ENCODE data around the gene CETN1. TPM values are rescaled to one million over a fixed set of nuclear protein-coding genes. Genes with fewer than 3 reads are reported as not detected.

The CETN1 gene
- total and polyA plus RNA-seq, 4 donors, result not detected

DNA sequence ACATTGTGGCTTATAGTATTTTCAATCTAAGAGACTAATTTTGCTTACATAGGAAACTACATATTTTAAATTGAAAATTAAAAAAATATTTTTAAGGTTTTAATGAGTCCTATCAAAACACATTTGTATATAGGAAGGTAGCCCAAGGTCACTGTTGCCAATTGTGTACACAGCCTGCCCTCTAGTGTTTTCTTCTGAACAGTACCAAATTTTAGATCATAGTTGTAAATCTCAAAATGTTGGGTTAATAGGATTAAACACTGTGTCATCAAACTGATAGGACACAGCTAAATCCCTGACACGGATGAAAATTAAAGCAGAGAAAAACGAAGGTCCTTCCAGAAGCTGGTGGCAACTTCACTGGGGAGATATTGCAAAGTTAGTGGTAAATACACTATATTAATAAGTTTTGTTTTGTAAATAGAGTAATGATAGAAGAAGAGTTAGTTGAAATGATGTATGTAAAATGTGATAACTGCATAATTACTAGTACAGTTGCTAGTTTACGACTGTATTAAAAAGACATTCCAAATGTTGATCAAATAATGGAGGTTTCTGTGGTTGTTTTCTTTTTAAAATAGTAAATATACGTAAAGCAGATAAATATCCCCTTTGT, 36.3 kb downstream of the CETN1 start:
- H3K4me3 ChIP-seq, result no peak overlapping the region
- 34 to 36% methylated on average over 4 of the region's 4 CpGs for WGBS, 2 donors
- no peaks in the 10 kb centered on the region for H3K9me3 ChIP-seq (ENCODE audit: control insufficient read depth in 4 of 4, insufficient read depth in 3 of 4, low read length in 3 of 4)
- no peaks in the 10 kb centered on the region for H3K36me3 ChIP-seq (ENCODE audit: control insufficient read depth in 4 of 4, insufficient read depth in 4 of 4, low read length in 4 of 4)
- H3K27ac ChIP-seq (ENCODE audit: low read depth in 1 of 2, low read length in 1 of 2), result no peak overlapping the region
- H3K4me1 ChIP-seq (ENCODE audit: control insufficient read depth in 5 of 5, insufficient read depth in 5 of 5, low read length in 5 of 5), result peaks cover 0 to 54% (median 14%) of the 10 kb centered on the region in 5 donors
- TF ChIP-seq, protein P1, sequence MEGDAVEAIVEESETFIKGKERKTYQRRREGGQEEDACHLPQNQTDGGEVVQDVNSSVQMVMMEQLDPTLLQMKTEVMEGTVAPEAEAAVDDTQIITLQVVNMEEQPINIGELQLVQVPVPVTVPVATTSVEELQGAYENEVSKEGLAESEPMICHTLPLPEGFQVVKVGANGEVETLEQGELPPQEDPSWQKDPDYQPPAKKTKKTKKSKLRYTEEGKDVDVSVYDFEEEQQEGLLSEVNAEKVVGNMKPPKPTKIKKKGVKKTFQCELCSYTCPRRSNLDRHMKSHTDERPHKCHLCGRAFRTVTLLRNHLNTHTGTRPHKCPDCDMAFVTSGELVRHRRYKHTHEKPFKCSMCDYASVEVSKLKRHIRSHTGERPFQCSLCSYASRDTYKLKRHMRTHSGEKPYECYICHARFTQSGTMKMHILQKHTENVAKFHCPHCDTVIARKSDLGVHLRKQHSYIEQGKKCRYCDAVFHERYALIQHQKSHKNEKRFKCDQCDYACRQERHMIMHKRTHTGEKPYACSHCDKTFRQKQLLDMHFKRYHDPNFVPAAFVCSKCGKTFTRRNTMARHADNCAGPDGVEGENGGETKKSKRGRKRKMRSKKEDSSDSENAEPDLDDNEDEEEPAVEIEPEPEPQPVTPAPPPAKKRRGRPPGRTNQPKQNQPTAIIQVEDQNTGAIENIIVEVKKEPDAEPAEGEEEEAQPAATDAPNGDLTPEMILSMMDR (IDR thresholded peaks at IDR 0.05; ENCODE audit: control extremely low read depth, extremely low read depth), result peak; percentile 36
- H3K27me3 ChIP-seq (ENCODE audit: control insufficient read depth in 3 of 3, insufficient read depth in 3 of 3, low read length in 2 of 3), result no peaks in the 10 kb centered on the region
- ATAC-seq (ENCODE audit: insufficient read depth, low FRiP score) (no peak), DNase-seq (peak in 2 of 3 donors; percentile 76 to 79)
- no peak overlapping the region for H3K9ac ChIP-seq (ENCODE audit: insufficient read depth in 1 of 2, low read length in 2 of 2)

DNA sequence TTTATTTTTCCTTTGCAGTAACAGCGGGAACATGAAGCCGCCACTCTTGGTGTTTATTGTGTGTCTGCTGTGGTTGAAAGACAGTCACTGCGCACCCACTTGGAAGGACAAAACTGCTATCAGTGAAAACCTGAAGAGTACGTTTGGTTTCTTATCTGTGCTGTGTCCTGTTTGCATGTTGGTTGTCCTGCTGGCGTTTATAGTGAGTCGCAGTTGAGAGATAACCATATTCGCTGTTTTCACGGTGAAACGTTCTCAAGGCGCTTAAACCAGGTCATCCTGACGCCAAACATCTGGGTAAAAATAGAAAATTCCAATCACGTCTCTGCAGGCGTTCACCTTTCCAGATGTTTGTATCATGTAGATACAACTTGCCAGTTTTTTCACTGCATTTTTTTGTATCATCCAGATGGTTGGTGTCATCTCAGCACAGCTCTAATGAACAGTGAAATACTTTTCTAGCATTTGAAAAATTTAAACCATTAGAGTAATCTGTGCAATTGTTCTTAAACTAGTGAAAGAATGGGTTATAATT, 37.9 kb downstream of the CETN1 start:
- Histone ChIP-seq H3K36me3 (ENCODE audit: control insufficient read depth in 4 of 4, insufficient read depth in 4 of 4, low read length in 4 of 4) (no peaks in the 10 kb centered on the region), H3K9ac (ENCODE audit: insufficient read depth in 1 of 2, low read length in 2 of 2) (no peak overlapping the region), H3K4me1 (ENCODE audit: control insufficient read depth in 5 of 5, insufficient read depth in 5 of 5, low read length in 5 of 5) (peaks cover 0 to 53% (median 16%) of the 10 kb centered on the region in 5 donors), H3K27ac (ENCODE audit: low read depth in 1 of 2, low read length in 1 of 2) (no peak overlapping the region), H3K27me3 (ENCODE audit: control insufficient read depth in 3 of 3, insufficient read depth in 3 of 3, low read length in 2 of 3) (no peaks in the 10 kb centered on the region), H3K9me3 (ENCODE audit: control insufficient read depth in 4 of 4, insufficient read depth in 3 of 4, low read length in 3 of 4) (no peaks in the 10 kb centered on the region), H3K4me3 (no peak overlapping the region)
- WGBS, 2 donors, result 73 to 81% methylated on average over 13 of the region's 13 CpGs
- peak; percentile 14 to 65 (median 57) for DNase-seq
- TF ChIP-seq, protein P1 (IDR thresholded peaks at IDR 0.05; ENCODE audit: control extremely low read depth, extremely low read depth), result no peak
- ATAC-seq (ENCODE audit: insufficient read depth, low FRiP score), result no peak

DNA sequence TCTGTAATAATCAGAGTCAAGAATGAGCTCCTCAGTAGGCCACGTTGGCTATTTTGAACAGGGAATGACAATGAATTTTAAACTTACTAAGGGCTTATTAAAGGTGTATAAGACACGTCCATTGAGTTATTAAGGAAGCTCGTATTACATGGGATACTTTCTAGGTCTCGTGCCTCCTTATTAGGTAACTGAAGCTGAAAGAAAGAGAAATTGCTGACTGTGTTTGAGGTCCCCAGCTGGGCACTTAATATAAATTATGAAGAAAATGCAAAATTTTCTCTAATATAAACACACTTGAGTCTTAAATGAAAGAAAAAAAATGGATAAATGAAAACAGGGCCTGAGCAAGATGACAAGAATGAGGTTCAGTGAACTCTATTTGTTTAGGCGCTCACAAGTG, 38.4 kb downstream of the CETN1 start:
- Histone ChIP-seq H3K36me3 (ENCODE audit: control insufficient read depth in 4 of 4, insufficient read depth in 4 of 4, low read length in 4 of 4) (no peaks in the 10 kb centered on the region), H3K27me3 (ENCODE audit: control insufficient read depth in 3 of 3, insufficient read depth in 3 of 3, low read length in 2 of 3) (no peaks in the 10 kb centered on the region), H3K9ac (ENCODE audit: insufficient read depth in 1 of 2, low read length in 2 of 2) (no peak overlapping the region), H3K27ac (ENCODE audit: low read depth in 1 of 2, low read length in 1 of 2) (no peak overlapping the region), H3K9me3 (ENCODE audit: control insufficient read depth in 4 of 4, insufficient read depth in 3 of 4, low read length in 3 of 4) (no peaks in the 10 kb centered on the region), H3K4me3 (no peak overlapping the region), H3K4me1 (ENCODE audit: control insufficient read depth in 5 of 5, insufficient read depth in 5 of 5, low read length in 5 of 5) (peaks cover 0 to 53% (median 16%) of the 10 kb centered on the region in 5 donors)
- 84 to 87% methylated on average over 5 of the region's 5 CpGs for WGBS, 2 donors
- ATAC-seq (ENCODE audit: insufficient read depth, low FRiP score) (no peak), DNase-seq (no peak)
- TF ChIP-seq, protein P1 (IDR thresholded peaks at IDR 0.05; ENCODE audit: control extremely low read depth, extremely low read depth), result no peak
